ENCODE measurements around the gene PLXNA4.

GRCh38 chr7:132213583-132213982 is 362.7 kb downstream of the PLXNA4 start:
- TF ChIP-seq, protein P1, sequence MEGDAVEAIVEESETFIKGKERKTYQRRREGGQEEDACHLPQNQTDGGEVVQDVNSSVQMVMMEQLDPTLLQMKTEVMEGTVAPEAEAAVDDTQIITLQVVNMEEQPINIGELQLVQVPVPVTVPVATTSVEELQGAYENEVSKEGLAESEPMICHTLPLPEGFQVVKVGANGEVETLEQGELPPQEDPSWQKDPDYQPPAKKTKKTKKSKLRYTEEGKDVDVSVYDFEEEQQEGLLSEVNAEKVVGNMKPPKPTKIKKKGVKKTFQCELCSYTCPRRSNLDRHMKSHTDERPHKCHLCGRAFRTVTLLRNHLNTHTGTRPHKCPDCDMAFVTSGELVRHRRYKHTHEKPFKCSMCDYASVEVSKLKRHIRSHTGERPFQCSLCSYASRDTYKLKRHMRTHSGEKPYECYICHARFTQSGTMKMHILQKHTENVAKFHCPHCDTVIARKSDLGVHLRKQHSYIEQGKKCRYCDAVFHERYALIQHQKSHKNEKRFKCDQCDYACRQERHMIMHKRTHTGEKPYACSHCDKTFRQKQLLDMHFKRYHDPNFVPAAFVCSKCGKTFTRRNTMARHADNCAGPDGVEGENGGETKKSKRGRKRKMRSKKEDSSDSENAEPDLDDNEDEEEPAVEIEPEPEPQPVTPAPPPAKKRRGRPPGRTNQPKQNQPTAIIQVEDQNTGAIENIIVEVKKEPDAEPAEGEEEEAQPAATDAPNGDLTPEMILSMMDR (IDR thresholded peaks at IDR 0.05) = no peak
- no peak for TF ChIP-seq POLR2A (IDR thresholded peaks at IDR 0.05)

All from vagina (tissue), 2 donors.